ENCODE results near the gene HMGXB4.

HMGXB4 gene

GRCh38 chr22:35274154-35274871, 17.0 kb downstream of the HMGXB4 start:
- H3K36me3 ChIP-seq (ENCODE audit: control insufficient read depth, insufficient read depth, low read length) = no peaks in the 10 kb centered on the region

GRCh38 chr22:35275580-35275979, 18.3 kb downstream of the HMGXB4 start:
- Histone ChIP-seq H3K9me3 (ENCODE audit: control insufficient read depth, low read length) (no peaks in the 10 kb centered on the region), H3K4me2 (ENCODE audit: low read length) (no peak overlapping the region), H2AFZ (no peak overlapping the region), H3K27ac (no peak overlapping the region), H3K36me3 (ENCODE audit: control insufficient read depth, insufficient read depth, low read length) (no peaks in the 10 kb centered on the region), H3K27me3 (ENCODE audit: control insufficient read depth, insufficient read depth, low read length) (no peaks in the 10 kb centered on the region), H3K4me1 (no peaks in the 10 kb centered on the region), H3K79me2 (no peaks in the 10 kb centered on the region), H3K9ac (no peak overlapping the region), H3K4me3 (ENCODE audit: low read depth, low read length) (no peak overlapping the region)
- no peak for TF ChIP-seq CTCF (IDR thresholded peaks at IDR 0.05)

More at GRCh38 chr22:35274154-35274871, 17.0 kb downstream of the HMGXB4 start:
- Histone ChIP-seq H3K4me1 (no peaks in the 10 kb centered on the region), H3K27ac (no peak overlapping the region), H3K4me3 (ENCODE audit: low read depth, low read length) (no peak overlapping the region), H3K79me2 (no peaks in the 10 kb centered on the region), H3K9ac (no peak overlapping the region), H3K9me3 (ENCODE audit: control insufficient read depth, low read length) (no peaks in the 10 kb centered on the region), H3K4me2 (ENCODE audit: low read length) (no peak overlapping the region), H3K27me3 (ENCODE audit: control insufficient read depth, insufficient read depth, low read length) (no peaks in the 10 kb centered on the region), H2AFZ (no peak overlapping the region)
- no peak for TF ChIP-seq CTCF (IDR thresholded peaks at IDR 0.05)

GRCh38 chr22:35276019-35276418, 18.7 kb downstream of the HMGXB4 start:
- TF ChIP-seq CTCF (IDR thresholded peaks at IDR 0.05) = no peak
- H3K79me2 ChIP-seq = no peaks in the 10 kb centered on the region
- no peaks in the 10 kb centered on the region for H3K9me3 ChIP-seq (ENCODE audit: control insufficient read depth, low read length)
- H3K9ac ChIP-seq = no peak overlapping the region
- no peak overlapping the region for H3K4me3 ChIP-seq (ENCODE audit: low read depth, low read length)
- H3K27ac ChIP-seq = no peak overlapping the region
- H3K4me2 ChIP-seq (ENCODE audit: low read length) = no peak overlapping the region
- no peaks in the 10 kb centered on the region for H3K36me3 ChIP-seq (ENCODE audit: control insufficient read depth, insufficient read depth, low read length)
- H2AFZ ChIP-seq = no peak overlapping the region
- no peaks in the 10 kb centered on the region for H3K27me3 ChIP-seq (ENCODE audit: control insufficient read depth, insufficient read depth, low read length)
- H3K4me1 ChIP-seq = no peaks in the 10 kb centered on the region

- no peaks in the 10 kb centered on the region for H3K27me3 ChIP-seq (ENCODE audit: control insufficient read depth, insufficient read depth, low read length)
- H2AFZ ChIP-seq = no peak overlapping the region
- H3K27ac ChIP-seq = no peak overlapping the region
- H3K79me2 ChIP-seq = no peaks in the 10 kb centered on the region
- H3K4me2 ChIP-seq (ENCODE audit: low read length) = no peak overlapping the region
- no peaks in the 10 kb centered on the region for H3K36me3 ChIP-seq (ENCODE audit: control insufficient read depth, insufficient read depth, low read length)
- H3K9ac ChIP-seq = no peak overlapping the region
- H3K9me3 ChIP-seq (ENCODE audit: control insufficient read depth, low read length) = no peaks in the 10 kb centered on the region
- H3K4me1 ChIP-seq = no peaks in the 10 kb centered on the region
- TF ChIP-seq CTCF (IDR thresholded peaks at IDR 0.05) = no peak
- no peak overlapping the region for H3K4me3 ChIP-seq (ENCODE audit: low read depth, low read length)
Measured at GRCh38 chr22:35288116-35288515, 30.8 kb downstream of the HMGXB4 start.

- Histone ChIP-seq H3K9ac (no peak overlapping the region), H3K4me1 (no peaks in the 10 kb centered on the region), H3K9me3 (ENCODE audit: control insufficient read depth, low read length) (no peaks in the 10 kb centered on the region), H3K79me2 (no peaks in the 10 kb centered on the region), H3K4me3 (ENCODE audit: low read depth, low read length) (no peak overlapping the region), H2AFZ (no peak overlapping the region), H3K4me2 (ENCODE audit: low read length) (no peak overlapping the region), H3K36me3 (ENCODE audit: control insufficient read depth, insufficient read depth, low read length) (no peaks in the 10 kb centered on the region), H3K27me3 (ENCODE audit: control insufficient read depth, insufficient read depth, low read length) (no peaks in the 10 kb centered on the region), H3K27ac (no peak overlapping the region)
- TF ChIP-seq CTCF (IDR thresholded peaks at IDR 0.05) = no peak
Measured at GRCh38 chr22:35292786-35293185, 35.5 kb downstream of the HMGXB4 start.

Data from parathyroid adenoma (tissue), 2 donors.